IPS-NIHi7 (cell line): Measurements from ENCODE around the gene PRELP.

ENCODE experiments used
- DNase-seq: peaks from one replicate; pipeline ENCODE4 v3.0.0; 2012; ENCODE audit warnings: mixed read lengths; ENCODE audit errors: extremely low spot score

Gene PRELP

GRCh38 chr1:203477748-203478147 lies 2.1 kb downstream of the PRELP start:
- DNase-seq, result no peak

- no peak for DNase-seq
These were observed 2.6 kb downstream of the PRELP start for GRCh38 chr1:203478231-203478630.

- DNase-seq, result no peak
These were observed 3.4 kb downstream of the PRELP start for GRCh38 chr1:203478986-203479385.

DNA sequence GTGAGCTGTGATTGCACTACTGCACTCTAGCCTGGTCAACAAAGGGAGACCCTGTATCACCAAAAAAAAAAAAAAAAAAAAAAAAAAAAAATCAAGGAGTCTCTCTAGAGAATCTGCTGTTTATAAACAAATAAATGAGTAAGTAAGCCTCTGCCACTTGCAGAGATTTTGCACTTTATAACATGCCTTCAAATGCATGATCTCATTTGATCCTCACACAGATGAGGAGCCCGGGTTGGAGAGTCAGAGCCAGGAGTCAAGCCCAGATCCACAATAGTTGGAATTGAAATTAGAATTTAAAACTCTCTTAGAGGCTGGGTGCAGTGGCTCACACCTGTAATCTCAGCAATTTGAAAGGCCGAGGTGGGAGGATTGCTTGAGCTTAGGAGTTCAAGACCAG lies 4.0 kb downstream of the PRELP start:
- DNase-seq, result no peak

DNA sequence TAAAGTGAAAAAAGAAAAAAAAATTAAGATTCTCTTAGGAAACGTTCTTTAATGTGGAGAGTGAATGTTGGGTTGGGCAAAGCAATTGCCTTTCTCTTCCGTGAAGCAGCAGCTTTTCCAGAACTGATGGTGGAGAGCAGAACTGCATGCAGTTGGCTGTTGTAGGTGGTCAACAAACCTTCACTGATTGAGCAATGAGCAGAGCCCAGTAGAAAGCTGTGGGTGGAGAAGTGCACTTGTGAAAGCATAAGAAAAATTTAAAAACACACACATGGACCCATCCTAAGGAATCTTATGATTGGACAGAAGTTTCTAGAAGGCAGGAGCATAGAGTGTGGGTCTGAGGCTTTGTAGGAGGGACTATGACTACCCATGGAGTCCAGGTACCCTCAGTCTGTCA lies 4.5 kb downstream of the PRELP start:
- no peak for DNase-seq

DNA sequence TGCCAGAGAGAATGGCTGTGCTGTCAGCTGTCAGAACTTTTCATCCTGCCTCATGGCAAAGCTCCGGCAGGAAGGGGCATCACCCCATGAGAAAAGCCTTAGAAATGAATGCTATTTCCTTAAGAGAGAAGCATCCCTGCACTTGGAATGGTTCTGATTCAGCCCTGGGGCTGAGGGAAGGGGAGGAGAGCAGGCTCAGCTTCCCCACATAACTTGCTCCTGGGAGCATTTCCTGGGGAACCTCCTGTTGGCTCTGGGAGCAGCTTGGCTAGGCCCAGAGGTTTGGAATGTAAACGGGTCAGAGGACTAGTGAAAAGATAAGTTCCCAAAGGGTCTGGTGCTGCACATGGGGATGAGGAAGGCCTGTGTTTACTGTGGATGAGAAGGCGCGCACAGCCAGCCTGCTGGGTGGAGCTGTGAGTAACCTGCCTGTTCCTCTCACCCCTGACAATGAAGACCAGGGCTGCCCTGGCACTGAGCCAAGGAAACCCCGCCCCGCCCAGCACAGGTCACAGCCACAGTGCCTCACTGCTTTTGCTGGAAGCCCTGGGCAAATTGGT lies 5.0 kb downstream of the PRELP start:
- peak; percentile 37 for DNase-seq

- DNase-seq, result no peak
These were observed 5.6 kb downstream of the PRELP start for GRCh38 chr1:203481196-203481595.

DNA sequence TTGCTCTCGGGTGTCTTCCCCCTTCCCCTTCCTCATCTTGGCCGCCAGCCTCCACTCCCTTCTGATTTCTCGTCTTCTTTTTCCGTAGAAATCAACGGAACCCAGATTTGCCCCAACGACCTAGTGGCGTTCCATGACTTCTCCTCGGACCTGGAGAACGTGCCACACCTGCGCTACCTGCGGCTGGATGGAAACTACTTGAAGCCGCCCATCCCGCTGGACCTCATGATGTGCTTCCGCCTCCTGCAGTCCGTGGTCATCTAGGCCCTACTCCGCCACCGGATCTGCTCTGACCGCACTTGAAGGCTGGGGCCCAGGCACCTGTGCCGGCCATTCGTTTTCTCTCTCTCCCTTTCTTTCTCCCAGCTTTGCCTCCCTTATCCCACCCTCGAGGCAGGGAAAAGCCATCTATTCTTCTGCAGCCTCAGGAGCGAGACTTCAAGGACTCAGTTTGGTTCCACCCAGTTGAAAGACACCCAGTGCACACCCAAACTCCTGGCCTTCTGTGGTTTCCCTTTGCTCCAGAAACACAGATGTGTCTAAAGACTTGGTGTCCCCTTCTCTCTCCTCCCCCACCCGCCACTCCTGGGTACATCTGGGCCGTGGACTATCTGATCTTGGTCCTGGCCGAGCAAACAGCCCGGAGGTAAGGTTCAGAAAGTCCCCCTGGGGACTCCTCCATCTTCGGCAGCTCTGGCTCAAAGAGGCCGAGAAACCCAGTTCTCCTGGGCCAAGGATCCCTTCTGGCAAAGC lies 11.2 kb downstream of the PRELP start:
- DNase-seq, result no peak

- no peak for DNase-seq
These were observed 12.9 kb downstream of the PRELP start for GRCh38 chr1:203488539-203488938.

GRCh38 chr1:203490607-203491006 lies 15.0 kb downstream of the PRELP start:
- no peak for DNase-seq

DNA sequence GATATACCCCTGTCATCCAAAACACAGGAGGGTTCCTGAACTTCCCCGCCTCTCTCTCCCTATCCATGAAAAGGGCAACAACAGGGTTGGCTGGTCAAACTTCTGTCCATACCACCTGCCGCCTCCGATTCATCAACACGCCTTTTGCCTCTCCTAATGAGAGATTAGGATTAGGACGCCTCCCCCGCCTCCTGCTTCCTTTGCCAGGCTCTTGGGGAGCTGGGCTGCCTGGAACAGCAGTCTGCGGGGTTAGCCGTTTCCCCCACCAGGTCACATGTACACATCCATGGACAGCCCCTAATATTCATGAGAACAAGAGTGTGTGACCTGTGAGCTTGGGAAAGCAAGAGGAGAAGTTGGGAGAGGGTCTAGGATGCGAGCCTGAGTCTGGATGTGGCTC lies 16.1 kb downstream of the PRELP start:
- no peak for DNase-seq

GRCh38 chr1:203492082-203492747 lies 16.6 kb downstream of the PRELP start:
- no peak for DNase-seq

DNA sequence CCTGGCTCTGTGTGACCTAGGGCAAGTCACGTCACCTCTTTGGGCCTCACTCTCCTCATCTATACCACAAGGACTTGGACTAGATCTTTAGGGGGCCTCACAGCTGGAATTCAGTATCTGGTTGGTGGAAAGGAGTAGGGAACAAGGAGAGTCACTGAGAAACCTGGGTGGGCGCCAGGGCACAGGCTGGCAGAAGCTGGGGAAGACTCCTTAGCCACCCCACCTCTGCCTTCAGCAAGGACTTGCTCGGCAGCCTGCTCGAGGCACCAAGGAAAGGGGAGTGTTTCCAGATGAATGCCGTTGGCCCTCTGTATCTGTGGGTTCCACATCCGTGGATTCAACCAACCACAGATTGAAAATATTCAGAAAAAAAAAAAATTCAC lies 17.1 kb downstream of the PRELP start:
- no peak for DNase-seq

DNA sequence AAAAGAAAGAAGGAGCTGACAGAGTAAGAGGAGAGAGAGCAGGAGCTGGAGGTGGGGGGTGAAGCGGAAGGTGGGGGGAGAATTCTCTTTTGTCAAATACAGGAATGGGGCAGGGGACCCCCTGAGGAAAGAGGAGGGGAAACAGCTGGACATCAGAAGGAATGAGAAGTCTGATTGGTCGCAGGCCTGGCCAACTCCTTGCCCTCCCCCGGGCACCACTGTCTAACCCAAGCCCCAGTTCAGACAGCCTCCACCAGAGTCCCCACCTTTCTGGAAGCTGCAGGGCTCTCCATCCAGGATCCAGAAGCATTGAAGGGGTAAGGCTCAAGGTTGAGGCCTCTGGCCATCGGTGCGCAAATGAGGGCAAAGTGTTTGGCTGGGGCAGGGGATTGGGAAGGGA lies 18.3 kb downstream of the PRELP start, which contains the start of gene OPTC:
Gene OPTC (plus strand): TSS at position 253 of the 400 bp plus-strand sequence. CDS start 1,853 bp downstream, outside the sequence.
- no peak for DNase-seq

GRCh38 chr1:203495845-203496244 lies 20.2 kb downstream of the PRELP start:
- no peak for DNase-seq

- DNase-seq, result no peak
These were observed 21.7 kb downstream of the PRELP start for GRCh38 chr1:203497269-203497777.

GRCh38 chr1:203499643-203500278 lies 24.2 kb downstream of the PRELP start:
- no peak for DNase-seq

DNA sequence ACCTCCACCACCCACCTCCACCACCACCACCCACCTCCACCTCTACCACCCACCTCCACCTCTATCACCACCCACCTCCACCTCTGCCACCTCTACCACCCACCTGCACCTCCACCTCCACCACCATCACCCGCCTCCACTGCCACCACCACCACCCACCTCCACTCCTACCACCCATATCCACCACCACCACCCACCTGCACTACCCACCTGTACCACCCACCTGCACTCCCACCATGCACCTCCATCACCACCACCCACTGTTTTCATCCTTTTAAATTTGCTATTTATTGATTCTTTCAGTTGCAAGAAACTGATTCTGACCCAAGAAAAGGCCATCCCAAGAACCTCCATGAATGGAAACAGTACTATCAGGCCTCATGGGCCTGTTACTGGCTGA lies 24.7 kb downstream of the PRELP start:
- no peak for DNase-seq

GRCh38 chr1:203503836-203504235 lies 28.2 kb downstream of the PRELP start:
- DNase-seq, result no peak

GRCh38 chr1:203504400-203505250 lies 29.0 kb downstream of the PRELP start:
- DNase-seq, result peak; percentile 89

DNA sequence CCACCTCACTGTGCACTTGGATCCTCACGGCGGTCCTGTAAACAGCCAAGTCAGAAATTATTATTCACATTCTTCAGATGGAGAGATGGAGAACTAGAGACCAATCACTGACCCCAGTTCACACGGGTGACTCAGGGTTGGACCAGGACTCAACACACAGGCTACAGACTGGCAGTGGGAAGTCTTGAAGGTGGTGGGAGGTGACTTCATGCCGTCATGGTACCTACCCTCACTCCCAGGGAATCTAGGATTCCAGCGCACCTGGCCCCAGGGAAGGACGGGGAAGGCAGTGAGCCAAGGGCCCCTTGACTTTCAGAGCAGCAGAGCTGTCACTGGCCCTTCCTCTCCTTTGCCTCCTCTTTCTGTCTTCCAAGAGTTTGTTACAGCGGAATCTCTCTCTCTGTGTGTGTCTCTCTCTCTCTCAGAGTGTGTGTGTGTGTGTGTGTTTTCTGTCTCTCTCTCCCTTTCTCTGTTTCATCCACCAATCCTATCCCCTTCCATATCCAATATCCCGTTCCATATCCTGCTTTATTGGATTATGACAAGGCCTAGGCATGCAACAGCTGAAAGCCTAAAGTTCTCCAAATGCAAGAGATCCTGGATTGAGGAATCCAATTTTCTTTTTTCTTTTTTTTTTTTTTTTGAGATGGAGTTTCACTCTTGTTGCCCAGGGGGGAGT lies 30.1 kb downstream of the PRELP start:
- no peak for DNase-seq
